NCI-H524 treated with DMSO at 0.1 percent for 48 hours (cell line): ENCODE data around the gene PARP4.
"Not testable (repeated sequence)": the region's sequence is repeated elsewhere in the genome, so short reads cannot be mapped to it uniquely, and the experiment has no call there.

ENCODE experiments used
- DNase-seq: peaks from one replicate; lab custom pipeline; 2025; lab: John Stamatoyannopoulos, UW

PARP4 gene

DNA sequence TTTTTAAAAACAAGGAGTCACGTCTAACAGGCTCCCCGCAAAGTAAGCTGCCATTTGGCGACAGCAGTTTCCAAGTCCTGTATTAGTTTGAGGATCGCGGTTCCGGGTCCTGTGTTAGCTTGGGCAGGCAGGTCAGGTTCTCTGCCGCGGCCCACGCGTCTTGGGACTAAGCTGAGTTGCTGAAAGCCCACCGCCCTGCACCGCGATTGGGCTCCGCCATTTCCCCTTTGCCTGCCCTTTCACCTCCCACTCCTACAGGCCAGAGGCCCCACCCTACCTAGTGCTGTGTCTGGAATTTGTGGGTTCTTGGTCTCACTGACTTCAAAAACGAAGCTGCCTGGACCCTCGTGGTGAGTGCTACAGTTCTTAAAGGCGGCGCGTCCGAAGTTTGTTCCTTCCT lies 6.8 kb downstream of the PARP4 start:
- no peak for DNase-seq

GRCh38 chr13:24505256-24505655 lies 7.3 kb downstream of the PARP4 start:
- DNase-seq = no peak

GRCh38 chr13:24503379-24503696 lies 9.2 kb downstream of the PARP4 start:
- no peak for DNase-seq

- DNase-seq = no peak
Measured at GRCh38 chr13:24502533-24503378, 9.8 kb downstream of the PARP4 start.

GRCh38 chr13:24500977-24501376 lies 11.6 kb downstream of the PARP4 start:
- no peak for DNase-seq

DNA sequence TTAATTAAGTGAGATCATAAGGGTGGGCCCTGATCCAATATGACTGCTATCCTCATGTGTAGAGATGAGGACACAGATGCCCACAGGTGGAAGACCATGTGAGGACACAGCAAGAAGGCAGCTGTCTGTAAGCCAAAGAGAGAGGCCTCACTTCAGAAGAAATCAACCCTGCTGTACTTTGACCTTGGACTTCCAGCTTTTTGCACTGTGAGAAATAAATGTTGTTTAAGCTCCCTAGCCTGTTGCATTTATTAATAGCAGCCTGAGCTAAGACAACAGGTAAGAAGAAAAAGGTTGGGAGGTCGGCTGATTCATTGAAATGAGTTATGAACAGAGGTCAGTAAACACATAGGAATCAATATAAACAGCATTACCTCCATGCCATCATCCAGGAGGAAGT lies 14.8 kb downstream of the PARP4 start:
- no peak for DNase-seq

DNA sequence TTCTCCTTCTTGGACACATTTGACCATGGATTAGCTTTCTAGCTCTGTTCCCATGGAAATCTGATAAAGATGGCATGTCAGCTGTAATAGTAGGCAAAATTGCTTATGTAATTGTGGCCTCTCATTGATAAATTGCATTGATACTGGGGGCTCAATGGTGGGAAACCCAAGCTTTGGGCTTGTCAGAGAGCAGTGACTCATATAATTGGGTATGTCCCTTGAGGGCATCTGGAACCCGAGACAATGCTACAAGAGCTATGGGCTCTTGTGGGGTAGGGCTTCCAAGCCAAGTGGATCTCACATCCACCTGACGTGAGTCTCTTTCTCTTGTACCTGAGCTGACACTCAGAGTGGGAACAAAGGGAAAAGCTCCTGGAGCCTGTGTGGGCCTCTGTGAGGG lies 16.3 kb downstream of the PARP4 start:
- DNase-seq = not testable (repeated sequence)

- DNase-seq = no peak
Measured at GRCh38 chr13:24495151-24495729, 17.3 kb downstream of the PARP4 start.

GRCh38 chr13:24493356-24493755 lies 19.2 kb downstream of the PARP4 start:
- DNase-seq = no peak

DNA sequence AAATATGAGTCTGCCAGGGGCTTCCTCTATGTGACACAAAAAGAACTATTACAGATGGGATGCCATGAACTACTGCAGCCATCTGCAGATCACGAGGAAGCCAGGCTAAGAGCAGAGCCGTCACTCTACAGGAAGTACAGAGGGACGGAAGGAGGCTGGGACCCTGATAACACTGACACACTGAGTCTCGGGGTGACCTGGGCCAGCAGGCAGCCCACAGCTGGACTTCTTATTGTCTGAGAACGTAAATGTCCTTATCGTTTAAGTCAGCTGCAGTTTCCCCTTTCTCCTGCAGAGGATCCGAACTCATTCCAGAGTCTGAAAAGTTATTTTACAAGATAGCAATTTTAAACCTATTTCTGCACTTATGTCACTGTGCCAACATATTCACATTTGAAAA lies 20.7 kb downstream of the PARP4 start:
- no peak for DNase-seq

GRCh38 chr13:24489721-24490120 lies 22.9 kb downstream of the PARP4 start:
- no peak for DNase-seq

GRCh38 chr13:24488092-24488491 lies 24.5 kb downstream of the PARP4 start:
- DNase-seq = not testable (repeated sequence)

DNA sequence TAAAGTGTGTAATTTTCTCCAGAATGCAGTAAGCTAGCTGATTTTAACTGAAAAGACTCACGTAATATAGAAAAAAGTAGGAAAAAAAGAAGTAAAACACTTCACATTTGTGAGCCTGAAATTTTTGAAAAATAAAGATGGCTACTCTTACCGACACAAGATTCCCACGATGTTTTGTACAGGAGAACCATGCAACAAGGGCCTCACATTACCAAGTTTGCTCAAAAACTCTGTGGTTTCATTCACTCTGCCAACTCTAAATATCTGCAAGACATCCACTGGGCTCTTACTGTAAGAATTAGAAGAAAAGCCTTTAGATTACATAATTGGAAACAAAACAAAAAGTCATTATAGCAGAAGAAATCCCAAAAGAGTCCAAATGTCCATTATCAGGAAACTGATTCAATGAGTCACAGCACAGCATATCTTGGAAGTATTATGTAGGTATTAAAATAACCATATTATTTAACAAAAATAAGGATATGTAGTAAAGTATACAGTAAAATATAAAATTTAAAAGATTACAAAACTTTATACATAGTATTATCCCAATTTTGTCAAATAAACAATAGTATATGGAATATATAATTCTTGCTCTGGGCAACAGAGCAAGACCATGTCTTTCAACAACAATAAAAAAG lies 26.4 kb downstream of the PARP4 start:
- not testable (repeated sequence) for DNase-seq

GRCh38 chr13:24473686-24474085 lies 38.9 kb downstream of the PARP4 start:
- no peak for DNase-seq

DNA sequence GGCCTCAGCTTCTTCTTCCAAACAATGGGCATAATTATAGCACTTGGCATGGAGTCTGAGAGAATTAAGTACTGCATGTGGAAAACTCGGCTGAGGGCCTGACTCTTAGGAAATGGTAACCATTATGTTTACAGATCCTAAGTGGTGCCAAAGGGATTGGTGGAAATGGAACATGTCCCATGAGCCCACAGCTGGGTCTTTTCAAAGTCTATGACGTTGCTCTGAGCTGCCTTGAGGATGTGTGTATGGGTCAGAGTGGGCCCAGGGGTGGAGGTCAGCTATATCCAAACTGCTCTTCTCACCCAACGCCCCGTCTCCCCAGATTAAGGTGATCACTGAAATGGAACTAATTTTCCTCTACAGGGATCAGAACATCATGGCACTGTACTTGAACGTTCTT lies 40.4 kb downstream of the PARP4 start:
- DNase-seq = not testable (repeated sequence)

GRCh38 chr13:24463078-24463477 lies 49.5 kb downstream of the PARP4 start:
- DNase-seq = no peak

DNA sequence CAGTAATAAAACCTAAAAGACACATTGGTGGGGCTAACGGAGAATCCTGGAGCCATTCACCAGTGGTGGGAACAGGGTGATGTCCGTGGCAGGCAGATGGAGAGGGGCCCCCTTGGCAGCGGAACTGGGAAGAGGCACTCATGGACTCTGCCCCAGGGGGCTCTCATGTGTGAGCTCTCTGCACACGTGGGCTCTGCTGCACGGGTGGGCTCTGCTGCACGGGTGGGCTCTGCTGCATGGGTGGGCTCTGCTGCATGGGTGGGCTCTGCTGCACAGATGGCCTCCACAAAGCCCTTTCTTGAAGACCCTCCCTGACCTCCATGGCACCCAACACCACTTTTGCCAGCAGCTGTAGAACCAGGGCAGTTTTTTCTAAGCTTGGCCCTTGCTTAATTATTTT lies 52.3 kb downstream of the PARP4 start:
- no peak for DNase-seq

DNA sequence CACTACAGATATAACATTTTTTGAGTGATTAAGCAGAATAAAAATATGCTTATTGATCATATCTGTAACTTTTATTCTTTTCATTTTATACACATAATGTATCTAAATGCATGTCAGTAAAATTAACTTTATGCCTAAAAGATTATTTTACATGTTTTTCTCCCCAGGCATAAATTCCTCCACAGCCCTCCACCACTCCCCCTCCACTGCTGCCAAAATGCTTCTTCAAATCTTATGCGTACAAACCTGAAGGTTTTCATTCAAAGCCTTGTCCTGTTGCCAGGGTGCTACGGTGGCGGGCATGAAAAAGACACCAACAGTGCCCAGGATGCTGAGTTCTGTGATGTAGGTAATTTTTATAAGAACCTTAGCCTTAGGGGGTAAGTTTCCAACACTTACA lies 52.9 kb downstream of the PARP4 start:
- no peak for DNase-seq

DNA sequence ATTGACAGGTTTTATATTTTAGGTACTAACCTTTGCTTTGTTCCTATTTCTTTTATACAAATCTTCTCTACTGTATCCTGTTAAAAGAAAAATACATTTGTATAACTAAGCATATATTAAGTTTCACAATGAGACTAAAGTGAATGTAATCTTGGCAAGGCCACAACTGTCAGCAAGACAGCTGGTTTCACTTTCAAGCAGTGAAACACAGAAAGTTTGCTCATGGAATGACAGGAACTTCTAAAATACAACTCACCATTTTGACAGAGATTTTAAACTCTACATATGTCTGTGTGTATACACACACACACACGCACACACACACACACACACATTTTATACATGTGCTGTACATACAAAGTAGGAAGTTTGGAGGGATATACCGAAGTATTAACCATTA lies 53.3 kb downstream of the PARP4 start:
- no peak for DNase-seq

GRCh38 chr13:24458736-24459135 lies 53.8 kb downstream of the PARP4 start:
- no peak for DNase-seq

GRCh38 chr13:24456396-24456795 lies 56.2 kb downstream of the PARP4 start:
- DNase-seq = no peak

DNA sequence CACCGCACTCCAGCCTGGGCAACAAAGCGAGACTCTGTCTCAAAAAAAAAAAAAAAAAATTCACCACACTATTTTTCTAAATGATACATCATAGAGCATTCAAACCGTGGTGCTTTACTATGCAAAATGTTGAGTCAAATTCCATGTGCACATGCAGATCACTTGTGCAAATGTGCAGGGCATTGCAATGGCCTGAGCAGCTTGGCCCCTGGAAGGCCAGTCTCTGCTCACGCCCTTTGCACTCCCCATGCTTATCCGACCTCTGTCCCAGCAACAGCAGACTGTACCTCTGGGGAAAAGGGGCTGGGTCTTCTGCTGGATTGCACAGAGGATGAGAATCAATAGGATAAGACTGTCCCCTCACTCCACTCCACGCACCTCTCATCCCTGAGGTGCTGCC lies 58.5 kb downstream of the PARP4 start:
- DNase-seq = no peak

DNA sequence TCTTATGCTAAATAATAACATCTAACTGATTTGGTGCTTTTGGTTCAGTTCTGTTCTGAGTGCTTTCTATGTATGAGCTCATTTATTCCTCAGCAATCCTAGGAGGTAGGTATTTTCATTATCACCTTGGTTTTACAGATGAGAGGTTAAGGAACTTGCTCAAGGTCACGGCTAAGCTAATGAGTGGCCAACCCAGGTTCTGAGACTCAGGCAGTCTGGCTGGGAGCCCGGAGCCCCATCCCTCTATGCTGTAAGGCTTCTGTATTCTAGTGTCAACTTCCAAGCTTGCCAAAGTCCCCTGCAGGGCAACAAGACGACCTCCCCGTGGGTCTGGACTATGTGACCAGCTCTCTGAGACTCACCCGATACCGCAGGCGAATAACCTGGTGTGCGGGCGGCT lies 60.5 kb downstream of the PARP4 start:
- DNase-seq = no peak
